Measurements from ENCODE around the gene GMDS. TPM values are rescaled to one million over a fixed set of nuclear protein-coding genes. Genes with fewer than 3 reads are reported as not detected.

The GMDS gene
- total RNA-seq, 5 donors from 2014 or later (not counting 1 experiment from before 2014, with no cell fraction given): 12.9 to 21.5 (median 14.6) TPM

GRCh38 chr6:2216794-2217383 is 28.5 kb downstream of the GMDS start:
- POLR2A ChIA-PET: no interaction called here

GRCh38 chr6:2215342-2215741 is 30.1 kb downstream of the GMDS start:
- Histone ChIP-seq H3K36me3 (ENCODE audit: control insufficient read depth in 2 of 2, extremely low read depth in 1 of 2, insufficient read depth in 1 of 2, low read length in 1 of 2) (no peaks in the 10 kb centered on the region), H3K4me3 (ENCODE audit: control insufficient read depth in 1 of 2, extremely low read depth in 1 of 2, low read length in 1 of 2) (no peak overlapping the region), H3K9me3 (no peaks in the 10 kb centered on the region), H3K27ac (ENCODE audit: low read length) (no peak overlapping the region), H3K27me3 (replicated peaks in 1 of 2; ENCODE audit: control insufficient read depth in 2 of 2, extremely low read depth in 1 of 2, insufficient read depth in 2 of 2, low read length in 1 of 2) (no peaks in the 10 kb centered on the region), H3K4me1 (ENCODE audit: control insufficient read depth in 1 of 2, extremely low read depth in 1 of 2, insufficient read depth in 2 of 2, low read length in 2 of 2) (no peaks in the 10 kb centered on the region)
- ChIA-PET CTCF (interaction anchor here in 1 of 2 donors (0.7 kb wide), 1 partner anchor 336 kb away, joined by 4 read pairs; no protein-coding TSS in a partner anchor), POLR2A (no interaction called here)
- Mint-ChIP-seq H3K27me3 (no peaks in the 10 kb centered on the region), H3K36me3 (peaks cover 4% of the 10 kb centered on the region), H3K4me1 (peaks cover 0 to 8% (median 6%) of the 10 kb centered on the region in 3 donors), H3K9me3 (no peaks in the 10 kb centered on the region), H3K4me3 (no peak overlapping the region), H3K27ac (no peak overlapping the region)
- DNase-seq (no peak), ATAC-seq (replicated peaks in 1 of 4) (no peak)
- no CpG with 5 or more reads among the region's 3 CpGs for WGBS (ENCODE audit: insufficient coverage)

More at GRCh38 chr6:2216794-2217383, 28.5 kb downstream of the GMDS start:
- peaks cover 6 to 14% (median 14%) of the 10 kb centered on the region in 3 donors for H3K4me1 Mint-ChIP-seq
- Histone ChIP-seq H3K27ac (ENCODE audit: low read length) (no peak overlapping the region), H3K4me1 (ENCODE audit: control insufficient read depth in 1 of 2, extremely low read depth in 1 of 2, insufficient read depth in 2 of 2, low read length in 2 of 2) (peaks cover 0 to 4% of the 10 kb centered on the region in 2 experiments), H3K9me3 (no peaks in the 10 kb centered on the region), H3K27me3 (replicated peaks in 1 of 2; ENCODE audit: control insufficient read depth in 2 of 2, extremely low read depth in 1 of 2, insufficient read depth in 2 of 2, low read length in 1 of 2) (no peaks in the 10 kb centered on the region), H3K36me3 (ENCODE audit: control insufficient read depth in 2 of 2, extremely low read depth in 1 of 2, insufficient read depth in 1 of 2, low read length in 1 of 2) (no peaks in the 10 kb centered on the region), H3K4me3 (ENCODE audit: control insufficient read depth in 1 of 2, extremely low read depth in 1 of 2, low read length in 1 of 2) (no peak overlapping the region)
- WGBS (ENCODE audit: insufficient coverage): 96% methylated on average over 12 of the region's 13 CpGs
- no peaks in the 10 kb centered on the region for H3K27me3 Mint-ChIP-seq
- H3K4me3 Mint-ChIP-seq: no peak overlapping the region
- CTCF ChIA-PET: interaction anchor here (0.6 kb wide), 2 partner anchors 8 to 23 kb away, joined by 4 to 5 read pairs; no protein-coding TSS in a partner anchor
- H3K9me3 Mint-ChIP-seq: no peaks in the 10 kb centered on the region
- H3K36me3 Mint-ChIP-seq: peaks cover 4% of the 10 kb centered on the region
- DNase-seq: no peak
- H3K27ac Mint-ChIP-seq: no peak overlapping the region
- no peak for ATAC-seq (replicated peaks in 1 of 4)

GRCh38 chr6:2213086-2213485 is 32.3 kb downstream of the GMDS start:
- ATAC-seq (replicated peaks in 1 of 4) (no peak), DNase-seq (no peak)
- Histone ChIP-seq H3K4me1 (ENCODE audit: control insufficient read depth in 1 of 2, extremely low read depth in 1 of 2, insufficient read depth in 2 of 2, low read length in 2 of 2) (no peaks in the 10 kb centered on the region), H3K27me3 (replicated peaks in 1 of 2; ENCODE audit: control insufficient read depth in 2 of 2, extremely low read depth in 1 of 2, insufficient read depth in 2 of 2, low read length in 1 of 2) (no peaks in the 10 kb centered on the region), H3K9me3 (no peaks in the 10 kb centered on the region), H3K4me3 (ENCODE audit: control insufficient read depth in 1 of 2, extremely low read depth in 1 of 2, low read length in 1 of 2) (no peak overlapping the region), H3K27ac (ENCODE audit: low read length) (no peak overlapping the region), H3K36me3 (ENCODE audit: control insufficient read depth in 2 of 2, extremely low read depth in 1 of 2, insufficient read depth in 1 of 2, low read length in 1 of 2) (no peaks in the 10 kb centered on the region)
- Mint-ChIP-seq H3K27ac (no peak overlapping the region), H3K4me1 (peaks cover 0 to 12% (median 4%) of the 10 kb centered on the region in 3 donors), H3K36me3 (peaks cover 2% of the 10 kb centered on the region), H3K9me3 (no peaks in the 10 kb centered on the region), H3K4me3 (no peak overlapping the region), H3K27me3 (no peaks in the 10 kb centered on the region)
- no CpG with 5 or more reads among the region's 2 CpGs for WGBS (ENCODE audit: insufficient coverage)
- ChIA-PET POLR2A (interaction anchor here (0.6 kb wide), 3 partner anchors 9 to 651 kb away, joined by 3 to 6 read pairs (median 4); no protein-coding TSS in a partner anchor), CTCF (interaction anchor here in 1 of 2 donors (0.6 kb wide), 2 partner anchors 421 to 610 kb away, joined by 3 read pairs; no protein-coding TSS in a partner anchor)

GRCh38 chr6:2209226-2209809 is 36.1 kb downstream of the GMDS start:
- H3K36me3 Mint-ChIP-seq: no peaks in the 10 kb centered on the region
- peak in 15 of 35 experiments; percentile 2 to 41 (median 10) for DNase-seq
- H3K27me3 ChIP-seq (replicated peaks in 1 of 2; ENCODE audit: control insufficient read depth in 2 of 2, extremely low read depth in 1 of 2, insufficient read depth in 2 of 2, low read length in 1 of 2): no peaks in the 10 kb centered on the region
- CTCF ChIA-PET: interaction anchor here (0.6 to 2.6 kb wide), 6 partner anchors 10 to 649 kb away, joined by 3 to 12 read pairs (median 4); no protein-coding TSS in a partner anchor
- peaks cover 0 to 4% (median 0%) of the 10 kb centered on the region in 3 donors for H3K4me1 Mint-ChIP-seq
- no peaks in the 10 kb centered on the region for H3K4me1 ChIP-seq (ENCODE audit: control insufficient read depth in 1 of 2, extremely low read depth in 1 of 2, insufficient read depth in 2 of 2, low read length in 2 of 2)
- no peak overlapping the region for H3K27ac ChIP-seq (ENCODE audit: low read length)
- WGBS (ENCODE audit: insufficient coverage): 73% methylated on average over 4 of the region's 6 CpGs
- H3K4me3 Mint-ChIP-seq: no peak overlapping the region
- POLR2A ChIA-PET: no interaction called here
- no peaks in the 10 kb centered on the region for H3K36me3 ChIP-seq (ENCODE audit: control insufficient read depth in 2 of 2, extremely low read depth in 1 of 2, insufficient read depth in 1 of 2, low read length in 1 of 2)
- no peaks in the 10 kb centered on the region for H3K9me3 Mint-ChIP-seq
- no peak overlapping the region for H3K4me3 ChIP-seq (ENCODE audit: control insufficient read depth in 1 of 2, extremely low read depth in 1 of 2, low read length in 1 of 2)
- H3K9me3 ChIP-seq: no peaks in the 10 kb centered on the region
- H3K27me3 Mint-ChIP-seq: no peaks in the 10 kb centered on the region
- ATAC-seq (replicated peaks in 1 of 4): peak in 2 of 4 experiments; percentile 42
- no peak overlapping the region for H3K27ac Mint-ChIP-seq

GRCh38 chr6:2208468-2208867 is 36.9 kb downstream of the GMDS start:
- ChIA-PET CTCF (interaction anchor here (0.7 to 2.6 kb wide), 6 partner anchors 8 to 426 kb away, joined by 3 to 12 read pairs (median 6); no protein-coding TSS in a partner anchor), POLR2A (interaction anchor here in 1 of 2 donors (0.6 kb wide), 1 partner anchor 10 kb away, joined by 3 read pairs; no protein-coding TSS in a partner anchor)
- Histone ChIP-seq H3K4me3 (ENCODE audit: control insufficient read depth in 1 of 2, extremely low read depth in 1 of 2, low read length in 1 of 2) (no peak overlapping the region), H3K36me3 (ENCODE audit: control insufficient read depth in 2 of 2, extremely low read depth in 1 of 2, insufficient read depth in 1 of 2, low read length in 1 of 2) (no peaks in the 10 kb centered on the region), H3K9me3 (no peaks in the 10 kb centered on the region), H3K27me3 (replicated peaks in 1 of 2; ENCODE audit: control insufficient read depth in 2 of 2, extremely low read depth in 1 of 2, insufficient read depth in 2 of 2, low read length in 1 of 2) (no peaks in the 10 kb centered on the region), H3K27ac (ENCODE audit: low read length) (no peak overlapping the region), H3K4me1 (ENCODE audit: control insufficient read depth in 1 of 2, extremely low read depth in 1 of 2, insufficient read depth in 2 of 2, low read length in 2 of 2) (no peaks in the 10 kb centered on the region)
- H3K27ac Mint-ChIP-seq: no peak overlapping the region
- peaks cover 0 to 4% (median 0%) of the 10 kb centered on the region in 3 donors for H3K4me1 Mint-ChIP-seq
- H3K36me3 Mint-ChIP-seq: no peaks in the 10 kb centered on the region
- no peaks in the 10 kb centered on the region for H3K27me3 Mint-ChIP-seq
- no peak for DNase-seq
- ATAC-seq (replicated peaks in 1 of 4): no peak
- no peak overlapping the region for H3K4me3 Mint-ChIP-seq
- WGBS (ENCODE audit: insufficient coverage): 90% methylated on average over 3 of the region's 3 CpGs
- no peaks in the 10 kb centered on the region for H3K9me3 Mint-ChIP-seq

- Histone ChIP-seq H3K4me1 (ENCODE audit: control insufficient read depth in 1 of 2, extremely low read depth in 1 of 2, insufficient read depth in 2 of 2, low read length in 2 of 2) (no peaks in the 10 kb centered on the region), H3K36me3 (ENCODE audit: control insufficient read depth in 2 of 2, extremely low read depth in 1 of 2, insufficient read depth in 1 of 2, low read length in 1 of 2) (no peaks in the 10 kb centered on the region), H3K4me3 (ENCODE audit: control insufficient read depth in 1 of 2, extremely low read depth in 1 of 2, low read length in 1 of 2) (no peak overlapping the region), H3K27ac (ENCODE audit: low read length) (no peak overlapping the region), H3K9me3 (no peaks in the 10 kb centered on the region), H3K27me3 (replicated peaks in 1 of 2; ENCODE audit: control insufficient read depth in 2 of 2, extremely low read depth in 1 of 2, insufficient read depth in 2 of 2, low read length in 1 of 2) (no peaks in the 10 kb centered on the region)
- peaks cover 0 to 4% (median 0%) of the 10 kb centered on the region in 3 donors for H3K4me1 Mint-ChIP-seq
- DNase-seq (no peak), ATAC-seq (replicated peaks in 1 of 4) (no peak)
- CTCF ChIA-PET: no interaction called here
- no peak overlapping the region for H3K4me3 Mint-ChIP-seq
- POLR2A ChIA-PET: no interaction called here
- WGBS (ENCODE audit: insufficient coverage): 78% methylated on average over 3 of the region's 3 CpGs
- no peaks in the 10 kb centered on the region for H3K36me3 Mint-ChIP-seq
- no peaks in the 10 kb centered on the region for H3K27me3 Mint-ChIP-seq
- H3K27ac Mint-ChIP-seq: no peak overlapping the region
- no peaks in the 10 kb centered on the region for H3K9me3 Mint-ChIP-seq
These were observed 40.0 kb downstream of the GMDS start for GRCh38 chr6:2205396-2205795.

Measured in T-cell (primary cell).